Measurements from ENCODE around the gene DAP. TPM values are rescaled to one million over a fixed set of nuclear protein-coding genes. Genes with fewer than 3 reads are reported as not detected.

DAP gene
- total RNA-seq, 1 experiment from 2014 or later = 114 TPM

- no peak overlapping the region for H3K27ac Mint-ChIP-seq (ENCODE audit: low read depth, unreplicated experiment)
- H3K27me3 Mint-ChIP-seq (ENCODE audit: insufficient read depth, unreplicated experiment) = no peaks in the 10 kb centered on the region
- H3K4me3 Mint-ChIP-seq (ENCODE audit: unreplicated experiment) = no peak overlapping the region
- ChIA-PET POLR2A (no interaction called here), CTCF (interaction anchor here (0.7 kb wide), 2 partner anchors 9 to 84 kb away, joined by 3 read pairs; no protein-coding TSS in a partner anchor)
- H3K4me1 Mint-ChIP-seq (ENCODE audit: insufficient read depth, unreplicated experiment) = peaks cover 16% of the 10 kb centered on the region
- no peak for TF ChIP-seq CTCF (IDR thresholded peaks at IDR 0.05; ENCODE audit: unreplicated experiment)
- no TSS peak for BruUV-seq (replicated peaks)
- DNase-seq (ENCODE audit: unreplicated experiment) = no peak
- peaks cover 6% of the 10 kb centered on the region for H3K36me3 Mint-ChIP-seq (ENCODE audit: insufficient read depth, unreplicated experiment)
- intact Hi-C loops (cut with micrococcal nuclease) = no loop called here
- H3K9me3 Mint-ChIP-seq (ENCODE audit: unreplicated experiment) = no peaks in the 10 kb centered on the region
Measured at GRCh38 chr5:10709933-10710332, 51.1 kb downstream of the DAP start.

GRCh38 chr5:10709409-10709808, 51.6 kb downstream of the DAP start:
- DNase-seq (ENCODE audit: unreplicated experiment) = no peak
- intact Hi-C loops (cut with micrococcal nuclease) = no loop called here
- no TSS peak for BruUV-seq (replicated peaks)
- no peak for TF ChIP-seq CTCF (IDR thresholded peaks at IDR 0.05; ENCODE audit: unreplicated experiment)
- no peak overlapping the region for H3K27ac Mint-ChIP-seq (ENCODE audit: low read depth, unreplicated experiment)
- peaks cover 21% of the 10 kb centered on the region for H3K4me1 Mint-ChIP-seq (ENCODE audit: insufficient read depth, unreplicated experiment)
- no peaks in the 10 kb centered on the region for H3K27me3 Mint-ChIP-seq (ENCODE audit: insufficient read depth, unreplicated experiment)
- H3K9me3 Mint-ChIP-seq (ENCODE audit: unreplicated experiment) = no peaks in the 10 kb centered on the region
- no peak overlapping the region for H3K4me3 Mint-ChIP-seq (ENCODE audit: unreplicated experiment)
- peaks cover under 1% of the 10 kb centered on the region for H3K36me3 Mint-ChIP-seq (ENCODE audit: insufficient read depth, unreplicated experiment)
- POLR2A ChIA-PET = no interaction called here
- CTCF ChIA-PET = interaction anchor here (0.7 kb wide), 1 partner anchor 8 kb away, joined by 3 read pairs; no protein-coding TSS in a partner anchor

GRCh38 chr5:10708189-10708944, 52.7 kb downstream of the DAP start:
- DNase-seq (ENCODE audit: unreplicated experiment) = no peak
- TF ChIP-seq CTCF (IDR thresholded peaks at IDR 0.05; ENCODE audit: unreplicated experiment) = no peak
- H3K4me1 Mint-ChIP-seq (ENCODE audit: insufficient read depth, unreplicated experiment) = peaks cover 30% of the 10 kb centered on the region
- intact Hi-C loops (cut with micrococcal nuclease) = no loop called here
- ChIA-PET CTCF (no interaction called here), POLR2A (no interaction called here)
- no peaks in the 10 kb centered on the region for H3K36me3 Mint-ChIP-seq (ENCODE audit: insufficient read depth, unreplicated experiment)
- no peak overlapping the region for H3K27ac Mint-ChIP-seq (ENCODE audit: low read depth, unreplicated experiment)
- H3K9me3 Mint-ChIP-seq (ENCODE audit: unreplicated experiment) = no peaks in the 10 kb centered on the region
- H3K27me3 Mint-ChIP-seq (ENCODE audit: insufficient read depth, unreplicated experiment) = no peaks in the 10 kb centered on the region
- no TSS peak for BruUV-seq (replicated peaks)
- H3K4me3 Mint-ChIP-seq (ENCODE audit: unreplicated experiment) = no peak overlapping the region

- intact Hi-C loops (cut with micrococcal nuclease) = no loop called here
Measured at GRCh38 chr5:10707198-10708142, 53.6 kb downstream of the DAP start.

More at GRCh38 chr5:10707198-10708142, 53.6 kb downstream of the DAP start:
- no peak overlapping the region for H3K4me3 Mint-ChIP-seq (ENCODE audit: unreplicated experiment)
- H3K27ac Mint-ChIP-seq (ENCODE audit: low read depth, unreplicated experiment) = no peak overlapping the region
- CTCF ChIA-PET = no interaction called here
- H3K36me3 Mint-ChIP-seq (ENCODE audit: insufficient read depth, unreplicated experiment) = no peaks in the 10 kb centered on the region
- no peak for TF ChIP-seq CTCF (IDR thresholded peaks at IDR 0.05; ENCODE audit: unreplicated experiment)
- no TSS peak for BruUV-seq (replicated peaks)
- DNase-seq (ENCODE audit: unreplicated experiment) = no peak
- no peaks in the 10 kb centered on the region for H3K9me3 Mint-ChIP-seq (ENCODE audit: unreplicated experiment)
- H3K4me1 Mint-ChIP-seq (ENCODE audit: insufficient read depth, unreplicated experiment) = peaks cover 39% of the 10 kb centered on the region
- no peaks in the 10 kb centered on the region for H3K27me3 Mint-ChIP-seq (ENCODE audit: insufficient read depth, unreplicated experiment)
- POLR2A ChIA-PET = interaction anchor here (0.6 kb wide), 1 partner anchor 727 kb away, joined by 3 read pairs; no protein-coding TSS in a partner anchor
